Measurements from ENCODE around the gene ADGRG6.
"Not testable (repeated sequence)": the region's sequence is repeated elsewhere in the genome, so short reads cannot be mapped to it uniquely, and the experiment has no call there.

Gene ADGRG6

GRCh38 chr6:142345261-142345660, 43.5 kb downstream of the ADGRG6 start:
- no peak for TF ChIP-seq JUND (IDR thresholded peaks at IDR 0.05; ENCODE audit: low read depth)
- no peak for DNase-seq (ENCODE audit: low read depth in 1 of 2, low spot score in 1 of 2)
- in situ Hi-C loops (cut with HindIII; ENCODE audit: low pct_unique_long_range_greater_than_20kb, low sequenced_read_pairs): no loop called here

- in situ Hi-C loops (cut with HindIII; ENCODE audit: low pct_unique_long_range_greater_than_20kb, low sequenced_read_pairs); DNase-seq (ENCODE audit: low read depth in 1 of 2, low spot score in 1 of 2): not testable (repeated sequence)
These were observed 44.4 kb downstream of the ADGRG6 start for GRCh38 chr6:142346166-142346565.

GRCh38 chr6:142349215-142349823, 47.5 kb downstream of the ADGRG6 start:
- in situ Hi-C loops (cut with HindIII; ENCODE audit: low pct_unique_long_range_greater_than_20kb, low sequenced_read_pairs): no loop called here
- no peak for DNase-seq (ENCODE audit: low read depth in 1 of 2, low spot score in 1 of 2)
- no peak for TF ChIP-seq JUND (IDR thresholded peaks at IDR 0.05; ENCODE audit: low read depth)

- in situ Hi-C loops (cut with HindIII; ENCODE audit: low pct_unique_long_range_greater_than_20kb, low sequenced_read_pairs): no loop called here
- DNase-seq (ENCODE audit: low read depth in 1 of 2, low spot score in 1 of 2): no peak
- no peak for TF ChIP-seq JUND (IDR thresholded peaks at IDR 0.05; ENCODE audit: low read depth)
These were observed 48.5 kb downstream of the ADGRG6 start for GRCh38 chr6:142350309-142350708.

- TF ChIP-seq JUND (IDR thresholded peaks at IDR 0.05; ENCODE audit: low read depth): no peak
- DNase-seq (ENCODE audit: low read depth in 1 of 2, low spot score in 1 of 2): no peak
- in situ Hi-C loops (cut with HindIII; ENCODE audit: low pct_unique_long_range_greater_than_20kb, low sequenced_read_pairs): no loop called here
These were observed 51.9 kb downstream of the ADGRG6 start for GRCh38 chr6:142353690-142354089.

- in situ Hi-C loops (cut with HindIII; ENCODE audit: low pct_unique_long_range_greater_than_20kb, low sequenced_read_pairs): no loop called here
- TF ChIP-seq JUND (IDR thresholded peaks at IDR 0.05; ENCODE audit: low read depth): no peak
These were observed 52.8 kb downstream of the ADGRG6 start for GRCh38 chr6:142354650-142355049.

GRCh38 chr6:142355520-142356174, 53.8 kb downstream of the ADGRG6 start:
- DNase-seq (ENCODE audit: low read depth in 1 of 2, low spot score in 1 of 2): no peak
- in situ Hi-C loops (cut with HindIII; ENCODE audit: low pct_unique_long_range_greater_than_20kb, low sequenced_read_pairs): no loop called here
- no peak for TF ChIP-seq JUND (IDR thresholded peaks at IDR 0.05; ENCODE audit: low read depth)

More at GRCh38 chr6:142354650-142355049, 52.8 kb downstream of the ADGRG6 start:
- DNase-seq (ENCODE audit: low read depth in 1 of 2, low spot score in 1 of 2): no peak

GRCh38 chr6:142356201-142356883, 54.5 kb downstream of the ADGRG6 start:
- DNase-seq (ENCODE audit: low read depth in 1 of 2, low spot score in 1 of 2): no peak
- TF ChIP-seq JUND (IDR thresholded peaks at IDR 0.05; ENCODE audit: low read depth): no peak
- in situ Hi-C loops (cut with HindIII; ENCODE audit: low pct_unique_long_range_greater_than_20kb, low sequenced_read_pairs): no loop called here

- DNase-seq (ENCODE audit: low read depth in 1 of 2, low spot score in 1 of 2): no peak
- in situ Hi-C loops (cut with HindIII; ENCODE audit: low pct_unique_long_range_greater_than_20kb, low sequenced_read_pairs): no loop called here
These were observed 55.0 kb downstream of the ADGRG6 start for GRCh38 chr6:142356884-142357225.

GRCh38 chr6:142357879-142358278, 56.1 kb downstream of the ADGRG6 start:
- DNase-seq (ENCODE audit: low read depth in 1 of 2, low spot score in 1 of 2): no peak
- in situ Hi-C loops (cut with HindIII; ENCODE audit: low pct_unique_long_range_greater_than_20kb, low sequenced_read_pairs): no loop called here
- no peak for TF ChIP-seq JUND (IDR thresholded peaks at IDR 0.05; ENCODE audit: low read depth)

More at GRCh38 chr6:142356884-142357225, 55.0 kb downstream of the ADGRG6 start:
- no peak for TF ChIP-seq JUND (IDR thresholded peaks at IDR 0.05; ENCODE audit: low read depth)

GRCh38 chr6:142359271-142359960, 57.6 kb downstream of the ADGRG6 start:
- DNase-seq (ENCODE audit: low read depth in 1 of 2, low spot score in 1 of 2): no peak
- in situ Hi-C loops (cut with HindIII; ENCODE audit: low pct_unique_long_range_greater_than_20kb, low sequenced_read_pairs): no loop called here
- TF ChIP-seq JUND (IDR thresholded peaks at IDR 0.05; ENCODE audit: low read depth): no peak

GRCh38 chr6:142361345-142361744, 59.5 kb downstream of the ADGRG6 start:
- TF ChIP-seq JUND (IDR thresholded peaks at IDR 0.05; ENCODE audit: low read depth): no peak
- DNase-seq (ENCODE audit: low read depth in 1 of 2, low spot score in 1 of 2): no peak
- in situ Hi-C loops (cut with HindIII; ENCODE audit: low pct_unique_long_range_greater_than_20kb, low sequenced_read_pairs): no loop called here
